DOHH2 (cell line): Measurements from ENCODE around the gene HRC.

Experiments used
- H3F3A ChIP-seq: fragments of 200-600 bp; sonication (generic), shearing (Covaris generic); 2 replicates; pipeline ENCODE4 v1.6.0; 2016; ENCODE audit warnings: antibody characterized with exemption, mild to moderate bottlenecking; ENCODE audit not compliant: control insufficient read depth, insufficient read depth
- H3K27ac ChIP-seq: fragments of 200-600 bp; sonication (generic); 2 replicates; pipeline ENCODE4 v1.5.1; 2014; ENCODE audit warnings: low read depth, mild to moderate bottlenecking, low read length, moderate library complexity
- H3K27me3 ChIP-seq: fragments of 200-600 bp; sonication (generic); 2 replicates; pipeline ENCODE4 v1.6.1; 2014; ENCODE audit warnings: mild to moderate bottlenecking, low read length, mixed read lengths; ENCODE audit not compliant: control insufficient read depth
- H3K36me3 ChIP-seq: fragments of 200-600 bp; sonication (generic); 2 replicates; pipeline ENCODE4 v1.6.1; 2014; ENCODE audit warnings: mild to moderate bottlenecking, low read length, moderate library complexity, mixed read lengths; ENCODE audit not compliant: control insufficient read depth
- H3K4me1 ChIP-seq: fragments of 200-600 bp; sonication (generic); 2 replicates; pipeline ENCODE4 v1.6.1; 2014; ENCODE audit warnings: mild to moderate bottlenecking, low read length, mixed read lengths; ENCODE audit not compliant: control insufficient read depth
- H3K4me2 ChIP-seq: fragments of 200-600 bp; sonication (generic); 2 replicates; pipeline ENCODE4 v1.6.0; 2014; ENCODE audit warnings: mild to moderate bottlenecking, low read length, moderate library complexity
- H3K4me3 ChIP-seq: fragments of 200-600 bp; sonication (generic); 2 replicates; pipeline ENCODE4 v1.5.1; 2014; ENCODE audit warnings: mild to moderate bottlenecking, low read length, mixed read lengths
- H3K79me2 ChIP-seq: fragments of 200-600 bp; sonication (generic); 2 replicates; pipeline ENCODE4 v1.6.1; 2014; ENCODE audit warnings: mild to moderate bottlenecking, low read length, mixed read lengths; ENCODE audit not compliant: control insufficient read depth
- H3K9me2 ChIP-seq: fragments of 200-600 bp; sonication (generic); replicated peaks from 2 replicates; pipeline ENCODE4 v1.6.1; 2014; ENCODE audit warnings: mild to moderate bottlenecking, low read length, mixed read lengths; ENCODE audit not compliant: control insufficient read depth
- H3K9me3 ChIP-seq: fragments of 200-600 bp; sonication (generic); 2 replicates; pipeline ENCODE4 v1.6.1; 2014; ENCODE audit warnings: antibody characterized with exemption, low read length, mixed read lengths; ENCODE audit not compliant: control insufficient read depth, insufficient read depth
- H4K20me1 ChIP-seq: fragments of 200-600 bp; sonication (generic); 2 replicates; pipeline ENCODE4 v1.6.0; 2014; ENCODE audit warnings: low read depth, mild to moderate bottlenecking, antibody characterized with exemption, low read length, moderate library complexity; ENCODE audit not compliant: control insufficient read depth, insufficient read depth
- EZH2phosphoT487 ChIP-seq: fragments of 200-600 bp; sonication (generic); IDR thresholded peaks from 2 replicates; pipeline ENCODE4 v1.6.1; 2017; ENCODE audit warnings: borderline replicate concordance, mild to moderate bottlenecking, antibody characterized with exemption, low read length, moderate library complexity, mixed read lengths
- TF ChIP-seq, protein P1 (sequence below): fragments of 200-600 bp; sonication (generic); IDR thresholded peaks from one replicate; pipeline ENCODE4 v1.5.1; 2014; ENCODE audit warnings: antibody characterized with exemption, mild to moderate bottlenecking, low read depth, low read length; ENCODE audit not compliant: poor library complexity, severe bottlenecking

Gene HRC, protein sequence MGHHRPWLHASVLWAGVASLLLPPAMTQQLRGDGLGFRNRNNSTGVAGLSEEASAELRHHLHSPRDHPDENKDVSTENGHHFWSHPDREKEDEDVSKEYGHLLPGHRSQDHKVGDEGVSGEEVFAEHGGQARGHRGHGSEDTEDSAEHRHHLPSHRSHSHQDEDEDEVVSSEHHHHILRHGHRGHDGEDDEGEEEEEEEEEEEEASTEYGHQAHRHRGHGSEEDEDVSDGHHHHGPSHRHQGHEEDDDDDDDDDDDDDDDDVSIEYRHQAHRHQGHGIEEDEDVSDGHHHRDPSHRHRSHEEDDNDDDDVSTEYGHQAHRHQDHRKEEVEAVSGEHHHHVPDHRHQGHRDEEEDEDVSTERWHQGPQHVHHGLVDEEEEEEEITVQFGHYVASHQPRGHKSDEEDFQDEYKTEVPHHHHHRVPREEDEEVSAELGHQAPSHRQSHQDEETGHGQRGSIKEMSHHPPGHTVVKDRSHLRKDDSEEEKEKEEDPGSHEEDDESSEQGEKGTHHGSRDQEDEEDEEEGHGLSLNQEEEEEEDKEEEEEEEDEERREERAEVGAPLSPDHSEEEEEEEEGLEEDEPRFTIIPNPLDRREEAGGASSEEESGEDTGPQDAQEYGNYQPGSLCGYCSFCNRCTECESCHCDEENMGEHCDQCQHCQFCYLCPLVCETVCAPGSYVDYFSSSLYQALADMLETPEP

DNA sequence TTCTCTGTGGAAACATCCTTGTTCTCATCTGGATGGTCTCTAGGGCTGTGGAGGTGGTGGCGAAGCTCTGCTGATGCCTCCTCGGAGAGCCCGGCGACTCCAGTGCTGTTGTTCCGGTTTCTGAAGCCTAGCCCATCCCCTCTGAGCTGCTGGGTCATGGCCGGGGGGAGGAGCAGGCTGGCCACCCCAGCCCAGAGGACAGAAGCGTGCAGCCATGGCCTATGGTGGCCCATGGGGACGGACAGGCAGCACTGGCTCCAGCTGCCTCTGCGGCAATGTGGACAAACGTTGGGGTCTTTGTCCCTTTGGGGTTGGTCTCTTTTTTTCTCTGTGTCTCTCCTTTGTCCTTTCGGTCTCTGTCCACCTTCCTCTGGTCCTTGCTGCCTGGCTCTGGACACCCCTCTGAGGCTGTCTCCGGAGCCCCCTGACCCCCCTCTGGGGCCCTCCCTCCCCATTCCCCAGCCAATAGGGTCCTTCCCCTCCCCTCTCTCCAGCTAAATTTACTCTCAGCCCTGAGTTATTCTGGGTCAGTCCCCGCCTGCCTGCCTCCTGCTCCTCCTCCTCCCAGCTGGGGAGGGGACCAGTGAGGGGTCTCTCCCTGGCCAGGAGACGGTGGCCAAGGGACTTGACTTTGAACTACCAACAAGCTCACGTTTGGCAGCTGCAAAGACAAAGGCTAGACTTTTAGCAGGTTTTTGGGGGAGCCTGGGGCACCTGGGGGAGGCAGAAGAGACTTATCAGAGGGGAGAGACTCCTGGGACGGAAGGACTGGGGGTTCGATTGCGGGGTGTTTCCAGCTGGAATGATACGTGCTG is at the start of gene HRC:
Gene HRC, minus strand, starts transcription at position 392 of the 815 bp plus-strand sequence. Its CDS starts 159 bp downstream, at position 233.
- H3K27me3 ChIP-seq = peaks cover 9% of the 10 kb centered on the region
- no peak within 1 kb of the TSS for H3K4me3 ChIP-seq
- H3K36me3 ChIP-seq = no peaks in the 10 kb centered on the region
- no peak for TF ChIP-seq EZH2phosphoT487
- TF ChIP-seq, protein P1, sequence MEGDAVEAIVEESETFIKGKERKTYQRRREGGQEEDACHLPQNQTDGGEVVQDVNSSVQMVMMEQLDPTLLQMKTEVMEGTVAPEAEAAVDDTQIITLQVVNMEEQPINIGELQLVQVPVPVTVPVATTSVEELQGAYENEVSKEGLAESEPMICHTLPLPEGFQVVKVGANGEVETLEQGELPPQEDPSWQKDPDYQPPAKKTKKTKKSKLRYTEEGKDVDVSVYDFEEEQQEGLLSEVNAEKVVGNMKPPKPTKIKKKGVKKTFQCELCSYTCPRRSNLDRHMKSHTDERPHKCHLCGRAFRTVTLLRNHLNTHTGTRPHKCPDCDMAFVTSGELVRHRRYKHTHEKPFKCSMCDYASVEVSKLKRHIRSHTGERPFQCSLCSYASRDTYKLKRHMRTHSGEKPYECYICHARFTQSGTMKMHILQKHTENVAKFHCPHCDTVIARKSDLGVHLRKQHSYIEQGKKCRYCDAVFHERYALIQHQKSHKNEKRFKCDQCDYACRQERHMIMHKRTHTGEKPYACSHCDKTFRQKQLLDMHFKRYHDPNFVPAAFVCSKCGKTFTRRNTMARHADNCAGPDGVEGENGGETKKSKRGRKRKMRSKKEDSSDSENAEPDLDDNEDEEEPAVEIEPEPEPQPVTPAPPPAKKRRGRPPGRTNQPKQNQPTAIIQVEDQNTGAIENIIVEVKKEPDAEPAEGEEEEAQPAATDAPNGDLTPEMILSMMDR = no peak
- H3K4me2 ChIP-seq = no peak within 1 kb of the TSS
- peaks cover 16% of the 10 kb centered on the region for H3K4me1 ChIP-seq
- peaks cover 9% of the 10 kb centered on the region for H3F3A ChIP-seq
- no peak within 1 kb of the TSS for H3K27ac ChIP-seq
- H3K9me3 ChIP-seq = no peaks in the 10 kb centered on the region
- H3K79me2 ChIP-seq = no peaks in the 10 kb centered on the region
- no peaks in the 10 kb centered on the region for H4K20me1 ChIP-seq
- H3K9me2 ChIP-seq = no peaks in the 10 kb centered on the region

GRCh38 chr19:49201042-49201441 is 45.8 kb upstream of the HRC start:
- Histone ChIP-seq H3K9me2 (no peaks in the 10 kb centered on the region), H3K79me2 (no peaks in the 10 kb centered on the region), H3K27ac (no peak overlapping the region), H4K20me1 (no peaks in the 10 kb centered on the region), H3K36me3 (no peaks in the 10 kb centered on the region), H3K4me3 (no peak overlapping the region), H3K4me1 (peaks cover 23% of the 10 kb centered on the region), H3K4me2 (no peak overlapping the region), H3K9me3 (no peaks in the 10 kb centered on the region), H3K27me3 (no peaks in the 10 kb centered on the region), H3F3A (peaks cover 6% of the 10 kb centered on the region)
- TF ChIP-seq, protein P1 = no peak
- no peak for TF ChIP-seq EZH2phosphoT487

- no peaks in the 10 kb centered on the region for H3K27me3 ChIP-seq
- no peak overlapping the region for H3K4me2 ChIP-seq
- H3F3A ChIP-seq = peaks cover 6% of the 10 kb centered on the region
- H3K27ac ChIP-seq = no peak overlapping the region
- H3K36me3 ChIP-seq = no peaks in the 10 kb centered on the region
- peaks cover 16% of the 10 kb centered on the region for H3K4me1 ChIP-seq
- no peak overlapping the region for H3K4me3 ChIP-seq
- H3K9me2 ChIP-seq = no peaks in the 10 kb centered on the region
- H4K20me1 ChIP-seq = no peaks in the 10 kb centered on the region
- TF ChIP-seq EZH2phosphoT487 = no peak
- TF ChIP-seq, protein P1 = peak; percentile 8
- no peaks in the 10 kb centered on the region for H3K9me3 ChIP-seq
- no peaks in the 10 kb centered on the region for H3K79me2 ChIP-seq
These were observed 45.2 kb upstream of the HRC start for GRCh38 chr19:49200238-49200862.
